Ammon's horn (tissue), 1 donor: ENCODE results near the gene CMC1.
A peak's percentile ranks its signal among the peaks of the same experiment; 100 is the strongest.

ENCODE experiments used
- DNase-seq: peaks from one replicate; pipeline ENCODE4 v3.0.0-alpha.2; 2016; ENCODE audit warnings: low spot score

The CMC1 gene

GRCh38 chr3:28300345-28300962 lies 59.0 kb downstream of the CMC1 start:
- no peak for DNase-seq

- no peak for DNase-seq
These were observed 60.3 kb downstream of the CMC1 start for GRCh38 chr3:28301688-28302087.

- no peak for DNase-seq
These were observed 66.8 kb downstream of the CMC1 start for GRCh38 chr3:28308196-28308595.

- no peak for DNase-seq
These were observed 74.3 kb downstream of the CMC1 start for GRCh38 chr3:28315711-28316110.

DNA sequence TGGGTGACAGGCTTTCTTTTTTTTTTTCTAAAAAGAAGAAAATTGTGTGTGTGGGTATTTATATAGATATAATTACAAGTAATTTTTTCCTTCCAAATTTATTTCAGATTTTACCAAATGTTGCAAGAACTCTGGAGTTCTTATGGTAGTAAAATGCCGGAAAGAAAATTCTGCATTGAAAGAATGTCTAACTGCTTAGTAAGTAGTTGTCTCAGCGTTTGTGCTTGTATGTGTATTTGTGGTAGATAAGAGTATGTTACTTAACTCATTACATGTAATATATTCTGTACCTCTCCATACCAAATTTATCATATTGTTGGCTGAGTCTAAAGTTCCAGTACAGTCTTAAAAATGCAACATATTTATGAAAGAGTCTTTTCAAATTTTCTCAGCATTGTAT lies 74.8 kb downstream of the CMC1 start:
- DNase-seq = no peak

- peak; percentile 35 for DNase-seq
These were observed 76.1 kb downstream of the CMC1 start for GRCh38 chr3:28317438-28318022.

GRCh38 chr3:28320981-28321380 lies 79.6 kb downstream of the CMC1 start:
- DNase-seq = no peak

DNA sequence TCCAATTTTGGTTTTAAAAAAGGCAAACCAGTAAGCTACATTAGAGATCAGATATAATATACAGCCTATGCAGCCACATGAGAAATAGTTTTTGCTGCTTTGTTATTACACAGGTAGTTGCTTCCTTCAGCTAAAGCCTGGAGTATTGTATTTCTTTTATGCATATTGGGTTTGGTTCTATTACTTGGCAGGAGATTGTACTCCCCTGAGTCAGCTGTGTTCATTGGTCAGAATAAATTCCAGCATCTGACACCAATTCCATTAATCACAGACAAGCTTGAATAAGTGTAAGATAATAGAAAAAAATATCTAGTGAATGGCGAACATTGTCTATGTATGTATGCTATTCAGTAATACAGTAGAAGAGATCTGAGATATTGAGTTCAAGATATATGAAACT lies 81.0 kb downstream of the CMC1 start:
- no peak for DNase-seq

- DNase-seq = no peak
These were observed 85.1 kb downstream of the CMC1 start for GRCh38 chr3:28326458-28326926.

GRCh38 chr3:28328188-28329151 lies 87.1 kb downstream of the CMC1 start:
- DNase-seq = no peak

GRCh38 chr3:28334552-28334951 lies 93.1 kb downstream of the CMC1 start:
- DNase-seq = no peak

GRCh38 chr3:28335246-28335645 lies 93.8 kb downstream of the CMC1 start:
- no peak for DNase-seq

GRCh38 chr3:28337230-28337629 lies 95.8 kb downstream of the CMC1 start:
- DNase-seq = no peak

DNA sequence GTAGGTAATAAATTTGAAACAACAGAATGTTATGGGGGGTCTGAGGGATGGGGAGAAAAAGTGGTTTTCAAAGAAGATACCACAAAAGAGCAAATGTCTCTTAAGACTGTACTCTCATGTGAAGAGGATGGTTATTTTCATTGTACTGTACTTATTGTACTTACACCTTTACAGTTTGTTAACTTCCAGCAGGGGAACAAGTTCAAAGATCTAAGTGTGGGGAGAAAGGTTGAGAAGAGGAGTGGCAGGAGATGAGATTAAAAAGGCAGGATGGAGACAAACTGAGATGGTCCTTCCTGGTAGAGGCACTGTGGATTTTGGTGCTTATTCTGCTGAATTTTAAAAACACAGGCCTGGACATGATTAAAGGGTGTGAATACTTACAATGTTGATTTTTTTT lies 101.7 kb downstream of the CMC1 start:
- no peak for DNase-seq

DNA sequence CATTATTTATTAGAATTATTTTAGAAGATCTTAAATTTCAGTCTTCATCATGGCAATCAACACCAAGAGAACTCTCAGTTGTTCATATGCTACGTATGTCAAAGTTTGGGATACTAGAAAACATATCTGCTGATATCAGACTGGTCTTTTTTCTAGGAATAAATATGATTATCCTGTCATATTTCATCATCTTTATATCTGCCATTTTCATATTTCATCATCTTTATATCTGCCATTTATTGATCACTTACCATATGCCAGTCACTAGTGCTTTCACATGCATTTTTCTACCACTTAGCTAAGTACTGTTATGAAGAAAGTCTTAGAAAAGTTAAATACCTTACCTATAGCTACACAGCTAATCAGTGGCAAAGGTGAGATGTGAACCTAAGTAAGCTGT lies 104.3 kb downstream of the CMC1 start:
- DNase-seq = no peak

GRCh38 chr3:28347374-28348264 lies 106.2 kb downstream of the CMC1 start:
- DNase-seq = no peak

DNA sequence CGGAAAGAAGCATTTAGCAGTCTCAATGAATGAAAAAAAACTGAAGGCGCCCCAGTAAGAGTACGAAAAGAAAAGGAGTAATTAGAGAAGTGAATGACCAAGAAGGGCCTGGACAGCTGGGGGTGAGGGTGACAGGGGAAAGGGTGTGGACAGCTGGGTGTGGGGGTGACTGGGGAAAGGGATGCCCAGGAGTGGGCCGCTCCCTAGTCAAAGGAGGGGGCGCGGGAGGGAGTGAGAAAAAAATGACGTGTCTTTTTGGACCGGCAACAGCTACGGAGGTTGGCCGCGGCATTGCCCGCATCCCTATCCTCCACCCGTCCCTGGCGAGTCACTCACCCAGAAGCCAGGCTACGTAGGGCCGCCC lies 106.8 kb downstream of the CMC1 start:
- no peak for DNase-seq

DNA sequence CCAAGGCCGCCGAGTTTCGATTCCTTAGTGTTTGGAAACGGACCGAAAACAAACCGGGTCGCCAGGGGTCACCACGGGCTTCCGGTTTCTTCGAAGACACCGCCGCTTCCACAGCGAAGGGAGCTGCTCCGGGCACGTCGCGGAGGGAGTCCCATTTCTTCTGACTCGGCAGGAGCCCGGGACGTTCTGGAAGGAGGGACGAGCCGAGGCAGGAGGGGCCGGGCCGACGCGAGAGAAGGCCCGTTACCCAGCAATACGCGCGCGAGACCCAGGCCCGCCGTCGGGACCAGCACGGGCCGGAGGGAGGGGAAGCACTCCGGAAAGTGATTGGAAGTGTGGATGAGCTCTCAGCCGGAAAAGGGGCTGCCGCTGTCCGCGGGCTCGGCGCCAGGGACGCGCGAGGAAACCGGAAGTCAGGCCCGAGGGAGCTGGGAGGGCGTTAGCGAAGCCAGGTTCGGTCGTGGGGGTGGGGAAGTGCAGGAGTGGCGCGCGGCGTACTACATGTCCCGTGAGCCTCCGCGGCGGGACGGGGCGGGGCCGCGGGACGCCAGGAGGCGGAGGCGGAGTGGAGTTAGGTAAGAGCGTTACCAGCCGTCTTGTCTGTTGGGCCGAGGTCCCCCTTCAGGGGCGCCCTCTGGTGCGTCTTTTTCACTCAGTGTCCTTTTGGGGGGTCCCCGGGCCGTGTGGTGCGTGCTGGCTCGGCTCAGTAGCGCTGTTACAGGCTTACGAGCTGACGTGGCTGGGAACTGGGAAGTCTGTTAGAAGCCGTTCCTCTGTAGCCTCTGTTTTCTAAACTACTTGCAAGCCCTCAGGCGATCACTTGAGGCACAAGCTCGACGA lies 107.4 kb downstream of the CMC1 start, which contains the start of the genes AZI2 and ZCWPW2:
AZI2 (minus strand) TSS at position 196 of the 840 bp plus-strand sequence. CDS start 8,207 bp downstream, outside the sequence.
ZCWPW2 (plus strand) TSS at position 93 of the 840 bp plus-strand sequence. CDS start 64,348 bp downstream, outside the sequence.
- peak; percentile 96 for DNase-seq

DNA sequence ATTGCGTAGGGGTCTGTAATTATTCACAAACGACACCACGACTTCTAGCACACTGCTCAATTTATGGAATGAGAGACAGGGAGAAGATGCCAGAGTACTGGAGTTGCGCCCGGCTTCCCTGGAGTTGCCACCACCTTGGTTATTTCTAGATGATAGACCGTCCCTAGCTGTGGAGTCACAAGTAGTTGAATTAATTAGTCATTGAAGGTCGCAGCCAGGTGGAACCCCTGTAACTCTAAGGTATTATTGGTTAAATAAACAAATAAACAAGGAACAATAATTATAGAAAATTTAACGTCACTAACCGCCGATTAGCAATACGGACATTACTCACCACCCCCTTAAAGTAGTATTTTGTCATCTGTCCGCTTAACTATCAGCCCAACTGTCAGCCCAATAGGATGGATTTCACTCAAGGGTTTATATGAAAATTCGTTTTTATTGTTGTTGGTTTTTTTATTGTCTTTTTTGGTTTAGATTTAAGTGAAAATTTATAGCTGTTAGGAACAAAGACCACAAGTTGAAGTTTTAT lies 108.1 kb downstream of the CMC1 start:
- DNase-seq = no peak
